Fibroblast of peridontal ligament (primary cell): Measurements from ENCODE around the gene CYP20A1.
"Not testable (repeated sequence)": the region's sequence is repeated elsewhere in the genome, so short reads cannot be mapped to it uniquely, and the experiment has no call there.

ENCODE experiments used
- DNase-seq: peaks from one replicate; pipeline ENCODE4 v3.0.0-alpha.2; 2010; ENCODE audit errors: extremely low read depth

CYP20A1 gene

GRCh38 chr2:203280428-203281064, 41.7 kb downstream of the CYP20A1 start:
- peak; percentile 27 for DNase-seq

GRCh38 chr2:203282101-203282500, 43.3 kb downstream of the CYP20A1 start:
- no peak for DNase-seq

- DNase-seq = no peak
Measured at GRCh38 chr2:203286532-203286931, 47.7 kb downstream of the CYP20A1 start.

- DNase-seq = peak; percentile 28
Measured at GRCh38 chr2:203301667-203302066, 62.8 kb downstream of the CYP20A1 start.

GRCh38 chr2:203302586-203302985, 63.8 kb downstream of the CYP20A1 start:
- DNase-seq = not testable (repeated sequence)

- no peak for DNase-seq
Measured at GRCh38 chr2:203310688-203311436, 72.0 kb downstream of the CYP20A1 start.

GRCh38 chr2:203326356-203326755, 87.5 kb downstream of the CYP20A1 start:
- no peak for DNase-seq

- DNase-seq = no peak
Measured at GRCh38 chr2:203327582-203327900, 88.7 kb downstream of the CYP20A1 start.

GRCh38 chr2:203327901-203328759, 89.3 kb downstream of the CYP20A1 start, which contains the start of gene ABI2:
ABI2 (plus strand) TSS chr2:203328394; CDS start chr2:203328515, 121 bp downstream.
- DNase-seq = peak; percentile 57

- peak; percentile 15 for DNase-seq
Measured at GRCh38 chr2:203328760-203329540, 90.1 kb downstream of the CYP20A1 start.

- DNase-seq = peak; percentile 69
Measured at GRCh38 chr2:203330434-203330833, 91.6 kb downstream of the CYP20A1 start.

- DNase-seq = no peak
Measured at GRCh38 chr2:203338322-203338721, 99.5 kb downstream of the CYP20A1 start.

GRCh38 chr2:203340791-203341487, 102.1 kb downstream of the CYP20A1 start:
- peak; percentile 79 for DNase-seq

GRCh38 chr2:203341741-203342310, 103.0 kb downstream of the CYP20A1 start:
- peak; percentile 38 for DNase-seq

- DNase-seq = not testable (repeated sequence)
Measured at GRCh38 chr2:203342374-203342773, 103.6 kb downstream of the CYP20A1 start.

GRCh38 chr2:203344667-203345066, 105.8 kb downstream of the CYP20A1 start:
- no peak for DNase-seq

GRCh38 chr2:203346612-203347011, 107.8 kb downstream of the CYP20A1 start:
- no peak for DNase-seq

GRCh38 chr2:203347375-203347774, 108.6 kb downstream of the CYP20A1 start:
- DNase-seq = no peak

GRCh38 chr2:203352604-203353255, 113.9 kb downstream of the CYP20A1 start:
- DNase-seq = peak; percentile 11

- no peak for DNase-seq
Measured at GRCh38 chr2:203354966-203355365, 116.1 kb downstream of the CYP20A1 start.
